ENCODE data around the gene CRB2. TPM values are rescaled to one million over a fixed set of nuclear protein-coding genes. Genes with fewer than 3 reads are reported as not detected.

Gene CRB2
- total and polyA plus RNA-seq, 2 donors (not counting 3 experiments of a cell fraction or from before 2014, with no cell fraction given): not detected

- no peaks in the 10 kb centered on the region for H4K20me1 ChIP-seq (replicated peaks; ENCODE audit: control insufficient read depth, extremely low read depth, insufficient read depth, low read length)
- dilution Hi-C loops (cut with MboI; ENCODE audit: extremely low pct_ligation_motif_present, low sequenced_read_pairs) (no loop called here), intact Hi-C loops (cut with micrococcal nuclease) (no loop called here)
- H2AFZ ChIP-seq (ENCODE audit: low read depth, low read length): no peak overlapping the region
- ChIA-PET CTCF (no interaction called here), POLR2A (no interaction called here)
- H3K79me2 ChIP-seq (ENCODE audit: control insufficient read depth, insufficient read depth, low read length): no peaks in the 10 kb centered on the region
- no peaks in the 10 kb centered on the region for H3K9me3 ChIP-seq (replicated peaks; ENCODE audit: control insufficient read depth, insufficient read depth, low read length)
- no peak for DNase-seq (ENCODE audit: low read depth, low spot score)
- H3K4me3 ChIP-seq (replicated peaks in 1 of 3; ENCODE audit: insufficient read depth in 1 of 3, low read depth in 1 of 3, low read length in 3 of 3): no peak overlapping the region
- H3K9me1 ChIP-seq (replicated peaks; ENCODE audit: control insufficient read depth, extremely low read depth, insufficient read depth, low read length): no peaks in the 10 kb centered on the region
- no TSS peak for BruUV-seq (replicated peaks)
- H3K36me3 ChIP-seq (ENCODE audit: control insufficient read depth in 2 of 2, extremely low read depth in 1 of 2, insufficient read depth in 2 of 2, low read length in 2 of 2): no peaks in the 10 kb centered on the region
- no peak for TF ChIP-seq CTCF (IDR thresholded peaks at IDR 0.05; ENCODE audit: extremely low read depth in 1 of 2, insufficient read depth in 1 of 2, low read depth in 1 of 2, low read length in 2 of 2)
- TF ChIP-seq POLR2A (IDR thresholded peaks at IDR 0.05; ENCODE audit: low read depth, low read length): no peak
- no peak for TF ChIP-seq GATA2 (IDR thresholded peaks at IDR 0.05; ENCODE audit: insufficient read depth, insufficient read length, low read depth, low read length)
- no peak for TF ChIP-seq JUN (IDR thresholded peaks at IDR 0.05; ENCODE audit: borderline replicate concordance, insufficient read depth, insufficient read length, low read depth)
- TF ChIP-seq EZH2 (IDR thresholded peaks at IDR 0.05; ENCODE audit: borderline replicate concordance, low read depth, low read length, severe bottlenecking): no peak
- TF ChIP-seq, protein P1, sequence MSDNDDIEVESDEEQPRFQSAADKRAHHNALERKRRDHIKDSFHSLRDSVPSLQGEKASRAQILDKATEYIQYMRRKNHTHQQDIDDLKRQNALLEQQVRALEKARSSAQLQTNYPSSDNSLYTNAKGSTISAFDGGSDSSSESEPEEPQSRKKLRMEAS (IDR thresholded peaks at IDR 0.05; ENCODE audit: insufficient read depth, insufficient read length): no peak
- no peak for TF ChIP-seq FOS (IDR thresholded peaks at IDR 0.05; ENCODE audit: borderline replicate concordance, insufficient read depth, low read length)
- no peak for TF ChIP-seq POLR2AphosphoS5 (IDR thresholded peaks at IDR 0.05; ENCODE audit: insufficient read depth, low read depth, low read length)
- TF ChIP-seq MYC (IDR thresholded peaks at IDR 0.05; ENCODE audit: low read depth, low read length): no peak
- H3K4me2 ChIP-seq (ENCODE audit: insufficient read depth, low read length): no peak overlapping the region
- H3K9ac ChIP-seq (replicated peaks; ENCODE audit: extremely low read depth, insufficient read depth, low read length): no peak overlapping the region
- no peaks in the 10 kb centered on the region for H3K4me1 ChIP-seq (ENCODE audit: control insufficient read depth, extremely low read depth, insufficient read depth, low read length)
- no peaks in the 10 kb centered on the region for H3K27me3 ChIP-seq (ENCODE audit: control insufficient read depth in 2 of 2, insufficient read depth in 2 of 2, low read length in 2 of 2)
- FAIRE-seq: no peak
- H3K27ac ChIP-seq (ENCODE audit: insufficient read depth, low read depth, low read length): no peak overlapping the region
Observed at GRCh38 chr9:123391946-123392345, 35.9 kb downstream of the CRB2 start.
